HepG2 (cell line): ENCODE results near the gene SNX22. TPM values are rescaled to one million over a fixed set of nuclear protein-coding genes. Genes with fewer than 3 reads are reported as not detected.

ENCODE experiments used
- ARNTL ChIP-seq: sonication (generic); formaldehyde crosslinking; IDR thresholded peaks from 2 replicates; pipeline ENCODE4 v1.4.0; 2020; ENCODE audit warnings: mild to moderate bottlenecking, missing genetic modification reagents
- ASH2L ChIP-seq: fragments of 300-600, 200-600 bp; sonication (generic); IDR thresholded peaks from 2 replicates; pipeline ENCODE4 v1.7.0; 2017; ENCODE audit warnings: low read depth, mild to moderate bottlenecking, moderate library complexity, mixed read lengths, low read length; ENCODE audit not compliant: insufficient read length
- ATRX ChIP-seq: sonication (generic); formaldehyde crosslinking; IDR thresholded peaks from 2 replicates; pipeline ENCODE4 v1.4.0; 2020; ENCODE audit warnings: missing genetic modification reagents, borderline replicate concordance
- FOXO4 ChIP-seq: sonication (generic); formaldehyde crosslinking; conservative IDR thresholded peaks from 2 replicates; pipeline ENCODE4 v1.8.1; 2023; ENCODE audit warnings: missing genetic modification reagents
- MEIS1 ChIP-seq: sonication (generic); formaldehyde crosslinking; IDR thresholded peaks from 2 replicates; pipeline ENCODE4 v1.9.0; 2021; ENCODE audit warnings: mild to moderate bottlenecking, missing genetic modification reagents, moderate library complexity, borderline replicate concordance
- PAWR ChIP-seq: sonication (generic); formaldehyde crosslinking; IDR thresholded peaks from 2 replicates; pipeline ENCODE4 v1.4.0; 2020; ENCODE audit warnings: missing genetic modification reagents, mild to moderate bottlenecking, borderline replicate concordance
- SALL1 ChIP-seq: sonication (generic); formaldehyde crosslinking; IDR thresholded peaks from 2 replicates; pipeline ENCODE4 v1.8.0; 2022; ENCODE audit warnings: mild to moderate bottlenecking, missing genetic modification reagents
- ZNF574 ChIP-seq: sonication (generic); formaldehyde crosslinking; IDR thresholded peaks from 2 replicates; pipeline ENCODE4 v1.4.0; 2020; ENCODE audit warnings: missing genetic modification reagents
- ZNF670 ChIP-seq: sonication (generic); formaldehyde crosslinking; IDR thresholded peaks from 2 replicates; pipeline ENCODE4 v1.8.0; 2022; ENCODE audit warnings: mild to moderate bottlenecking, missing genetic modification reagents, borderline replicate concordance
- ZNF737 ChIP-seq: sonication (generic); formaldehyde crosslinking; IDR thresholded peaks from 2 replicates; pipeline ENCODE4 v1.5.0; 2020; ENCODE audit warnings: missing genetic modification reagents, mild to moderate bottlenecking, borderline replicate concordance
- ZNF878 ChIP-seq: sonication (generic); formaldehyde crosslinking; IDR thresholded peaks from 2 replicates; pipeline ENCODE4 v1.8.1; 2023; ENCODE audit warnings: mild to moderate bottlenecking, missing genetic modification reagents, moderate library complexity
- ZSCAN20 ChIP-seq: sonication (generic); formaldehyde crosslinking; IDR thresholded peaks from 2 replicates; pipeline ENCODE4 v1.4.0; 2020; ENCODE audit warnings: missing genetic modification reagents, mild to moderate bottlenecking, borderline replicate concordance
- ZSCAN25 ChIP-seq: sonication (generic); formaldehyde crosslinking; IDR thresholded peaks from 2 replicates; pipeline ENCODE4 v1.8.0; 2022; ENCODE audit warnings: mild to moderate bottlenecking, missing genetic modification reagents
- polyA plus RNA-seq, 8 experiments: library from polyadenylated mRNA; depleted of rRNA in 3 of 8; stranded (reverse) in 7 of 8; unstranded in 1 of 8; fragments of >200 nt; fragmentation: Illumina TruSeq in 4 of 8; extraction: Trizol in 4 of 8; gene quantifications; 2 replicates each; pipeline versions ENCODE4 v1.2.1 to v1.2.3, GENCODE V29; 2011 to 2016; ENCODE audit warnings: low read depth in 4 of 8, missing spikeins in 1 of 8, mixed read lengths in 1 of 8; ENCODE audit not compliant: insufficient read depth in 1 of 8
- total RNA-seq, 5 experiments: library from RNA; depleted of rRNA; stranded (reverse); fragments of >200 nt; fragmentation: Illumina TruSeq; extraction: Trizol; gene quantifications; 2 replicates each; pipeline ENCODE4 v1.2.3, GENCODE V29; 2016; ENCODE audit warnings: low read depth in 1 of 5
- TF ChIP-seq, protein P1 (sequence below): IDR thresholded peaks from 2 replicates; pipeline ENCODE4 v1.6.1; 2016; ENCODE audit warnings: low read depth, missing genetic modification reagents, missing compliant biosample characterization
- TF ChIP-seq, protein P2 (sequence below): sonication (generic); formaldehyde crosslinking; IDR thresholded peaks from 2 replicates; pipeline ENCODE4 v1.4.0; 2020; ENCODE audit warnings: missing genetic modification reagents

Gene SNX22
- total and polyA plus RNA-seq, 2 of the 13 experiments (the other 11 are each of a cell fraction or from before 2014, with no cell fraction given), result 2.3 to 5.5 TPM

- TF ChIP-seq, protein P1, sequence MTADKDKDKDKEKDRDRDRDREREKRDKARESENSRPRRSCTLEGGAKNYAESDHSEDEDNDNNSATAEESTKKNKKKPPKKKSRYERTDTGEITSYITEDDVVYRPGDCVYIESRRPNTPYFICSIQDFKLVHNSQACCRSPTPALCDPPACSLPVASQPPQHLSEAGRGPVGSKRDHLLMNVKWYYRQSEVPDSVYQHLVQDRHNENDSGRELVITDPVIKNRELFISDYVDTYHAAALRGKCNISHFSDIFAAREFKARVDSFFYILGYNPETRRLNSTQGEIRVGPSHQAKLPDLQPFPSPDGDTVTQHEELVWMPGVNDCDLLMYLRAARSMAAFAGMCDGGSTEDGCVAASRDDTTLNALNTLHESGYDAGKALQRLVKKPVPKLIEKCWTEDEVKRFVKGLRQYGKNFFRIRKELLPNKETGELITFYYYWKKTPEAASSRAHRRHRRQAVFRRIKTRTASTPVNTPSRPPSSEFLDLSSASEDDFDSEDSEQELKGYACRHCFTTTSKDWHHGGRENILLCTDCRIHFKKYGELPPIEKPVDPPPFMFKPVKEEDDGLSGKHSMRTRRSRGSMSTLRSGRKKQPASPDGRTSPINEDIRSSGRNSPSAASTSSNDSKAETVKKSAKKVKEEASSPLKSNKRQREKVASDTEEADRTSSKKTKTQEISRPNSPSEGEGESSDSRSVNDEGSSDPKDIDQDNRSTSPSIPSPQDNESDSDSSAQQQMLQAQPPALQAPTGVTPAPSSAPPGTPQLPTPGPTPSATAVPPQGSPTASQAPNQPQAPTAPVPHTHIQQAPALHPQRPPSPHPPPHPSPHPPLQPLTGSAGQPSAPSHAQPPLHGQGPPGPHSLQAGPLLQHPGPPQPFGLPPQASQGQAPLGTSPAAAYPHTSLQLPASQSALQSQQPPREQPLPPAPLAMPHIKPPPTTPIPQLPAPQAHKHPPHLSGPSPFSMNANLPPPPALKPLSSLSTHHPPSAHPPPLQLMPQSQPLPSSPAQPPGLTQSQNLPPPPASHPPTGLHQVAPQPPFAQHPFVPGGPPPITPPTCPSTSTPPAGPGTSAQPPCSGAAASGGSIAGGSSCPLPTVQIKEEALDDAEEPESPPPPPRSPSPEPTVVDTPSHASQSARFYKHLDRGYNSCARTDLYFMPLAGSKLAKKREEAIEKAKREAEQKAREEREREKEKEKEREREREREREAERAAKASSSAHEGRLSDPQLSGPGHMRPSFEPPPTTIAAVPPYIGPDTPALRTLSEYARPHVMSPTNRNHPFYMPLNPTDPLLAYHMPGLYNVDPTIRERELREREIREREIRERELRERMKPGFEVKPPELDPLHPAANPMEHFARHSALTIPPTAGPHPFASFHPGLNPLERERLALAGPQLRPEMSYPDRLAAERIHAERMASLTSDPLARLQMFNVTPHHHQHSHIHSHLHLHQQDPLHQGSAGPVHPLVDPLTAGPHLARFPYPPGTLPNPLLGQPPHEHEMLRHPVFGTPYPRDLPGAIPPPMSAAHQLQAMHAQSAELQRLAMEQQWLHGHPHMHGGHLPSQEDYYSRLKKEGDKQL, result no peak
- TF ChIP-seq ATRX (CRISPR knock-in tag), result no peak
- no peak for TF ChIP-seq MEIS1 (CRISPR knock-in tag)
- no peak for TF ChIP-seq ZNF737 (CRISPR knock-in tag)
- TF ChIP-seq ZNF670, result no peak
- peak; percentile 80 for TF ChIP-seq SALL1 (CRISPR knock-in tag)
- TF ChIP-seq ARNTL (CRISPR knock-in tag), result no peak
- TF ChIP-seq PAWR (CRISPR knock-in tag), result no peak
- TF ChIP-seq, protein P2, sequence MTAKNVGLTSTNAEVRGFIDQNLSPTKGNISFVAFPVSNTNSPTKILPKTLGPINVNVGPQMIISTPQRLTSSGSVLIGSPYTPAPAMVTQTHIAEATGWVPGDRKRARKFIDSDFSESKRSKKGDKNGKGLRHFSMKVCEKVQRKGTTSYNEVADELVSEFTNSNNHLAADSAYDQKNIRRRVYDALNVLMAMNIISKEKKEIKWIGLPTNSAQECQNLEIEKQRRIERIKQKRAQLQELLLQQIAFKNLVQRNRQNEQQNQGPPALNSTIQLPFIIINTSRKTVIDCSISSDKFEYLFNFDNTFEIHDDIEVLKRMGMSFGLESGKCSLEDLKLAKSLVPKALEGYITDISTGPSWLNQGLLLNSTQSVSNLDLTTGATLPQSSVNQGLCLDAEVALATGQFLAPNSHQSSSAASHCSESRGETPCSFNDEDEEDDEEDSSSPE (CRISPR knock-in tag), result peak; percentile 33; the same call in 1 of the 2 replicates
- no peak for TF ChIP-seq FOXO4 (CRISPR knock-in tag)
- TF ChIP-seq ZSCAN25 (CRISPR knock-in tag), result no peak
- no peak for TF ChIP-seq ZSCAN20
- peak; percentile 36; the same call in 1 of the 2 replicates for TF ChIP-seq ZNF574
- no peak for TF ChIP-seq ASH2L
- TF ChIP-seq ZNF878 (CRISPR knock-in tag), result no peak
These were observed 2.2 kb downstream of the SNX22 start (continued) for GRCh38 chr15:64153480-64154367.
